Liver (tissue), 9 donors: ENCODE results near the gene ZNF438. TPM values are rescaled to one million over a fixed set of nuclear protein-coding genes. Genes with fewer than 3 reads are reported as not detected.

Experiments used
- DNase-seq: peaks from one replicate; pipeline ENCODE4 v3.0.0-alpha.2; 2017; ENCODE audit warnings: low spot score
- H3K27ac ChIP-seq, 2 donors: one replicate each; pipeline ENCODE4 v1.7.0; 2013; ENCODE audit warnings: inconsistent platforms in 2 of 2, low read length in 2 of 2, control low read depth in 1 of 2, low read depth in 1 of 2, mild to moderate bottlenecking in 1 of 2
- H3K27me3 ChIP-seq, 4 donors: one replicate each; pipeline versions ENCODE4 v1.6.1 to v1.7.0; 2013; ENCODE audit warnings: low read length in 3 of 4, inconsistent platforms in 1 of 4, mild to moderate bottlenecking in 1 of 4, moderate library complexity in 1 of 4; ENCODE audit not compliant: control insufficient read depth in 4 of 4, insufficient read depth in 4 of 4
- H3K36me3 ChIP-seq, 4 donors: one replicate each; pipeline versions ENCODE4 v1.6.1 to v1.7.0; 2013; ENCODE audit warnings: low read length in 3 of 4, mild to moderate bottlenecking in 3 of 4, low read depth in 1 of 4, moderate library complexity in 1 of 4; ENCODE audit not compliant: control insufficient read depth in 4 of 4, insufficient read depth in 3 of 4
- H3K4me1 ChIP-seq, 4 donors: one replicate each; pipeline versions ENCODE4 v1.6.1 to v1.7.0; 2013; ENCODE audit warnings: low read length in 3 of 4, mild to moderate bottlenecking in 3 of 4, moderate library complexity in 1 of 4; ENCODE audit not compliant: control insufficient read depth in 4 of 4, insufficient read depth in 4 of 4
- H3K4me3 ChIP-seq, 3 donors: one replicate each; pipeline versions ENCODE4 v1.6.1 to v1.7.0; 2013; ENCODE audit warnings: low read length in 3 of 3, control low read depth in 1 of 3, low read depth in 1 of 3, mild to moderate bottlenecking in 1 of 3
- H3K9ac ChIP-seq, 2 donors: one replicate each; pipeline ENCODE4 v1.7.0; 2013; ENCODE audit warnings: low read length in 2 of 2, mild to moderate bottlenecking in 2 of 2, moderate library complexity in 2 of 2, control low read depth in 1 of 2, low read depth in 1 of 2
- H3K9me3 ChIP-seq, 4 donors: one replicate each; pipeline versions ENCODE4 v1.6.1 to v1.7.0; 2013; ENCODE audit warnings: low read length in 3 of 4; ENCODE audit not compliant: control insufficient read depth in 4 of 4
- ATF3 ChIP-seq: IDR thresholded peaks from 2 replicates; pipeline ENCODE4 v1.6.1; 2016; ENCODE audit warnings: antibody characterized with exemption
- CTCF ChIP-seq: fragments of 150-350 bp; IDR thresholded peaks from 2 replicates; pipeline ENCODE4 v1.5.1; 2017; ENCODE audit warnings: improper control_type of control experiment, low read depth, low read length; ENCODE audit not compliant: missing input control
- FOXA1 ChIP-seq: IDR thresholded peaks from 2 replicates; pipeline ENCODE4 v1.6.1; 2016; ENCODE audit warnings: antibody characterized with exemption
- FOXA2 ChIP-seq: IDR thresholded peaks from 2 replicates; pipeline ENCODE4 v1.6.1; 2016; ENCODE audit warnings: antibody characterized with exemption
- GABPA ChIP-seq, 2 donors: IDR thresholded peaks in 1 of 2; conservative IDR thresholded peaks in 1 of 2; 2 replicates each; pipeline ENCODE4 v1.6.1; 2016; ENCODE audit warnings: antibody characterized with exemption in 2 of 2, mild to moderate bottlenecking in 1 of 2, moderate library complexity in 1 of 2
- HNF4A ChIP-seq, 2 donors: conservative IDR thresholded peaks; 2 replicates each; pipeline ENCODE4 v1.6.1; 2016; ENCODE audit warnings: antibody characterized with exemption in 2 of 2, mild to moderate bottlenecking in 2 of 2
- HNF4G ChIP-seq: IDR thresholded peaks from 2 replicates; pipeline ENCODE4 v1.6.1; 2016; ENCODE audit warnings: antibody characterized with exemption
- JUND ChIP-seq, 2 donors: IDR thresholded peaks; 2 replicates each; pipeline ENCODE4 v1.6.1; 2016; ENCODE audit warnings: antibody characterized with exemption in 2 of 2
- MAX ChIP-seq: IDR thresholded peaks from 2 replicates; pipeline ENCODE4 v1.6.1; 2016; ENCODE audit warnings: antibody characterized with exemption
- RAD21 ChIP-seq, 2 donors: IDR thresholded peaks; 2 replicates each; pipeline ENCODE4 v1.6.1; 2016; ENCODE audit warnings: antibody characterized with exemption in 2 of 2, mild to moderate bottlenecking in 2 of 2
- RXRA ChIP-seq, 2 donors: IDR thresholded peaks; 2 replicates each; pipeline ENCODE4 v1.6.1; 2017 to 2018; ENCODE audit warnings: antibody characterized with exemption in 2 of 2, mild to moderate bottlenecking in 1 of 2
- SP1 ChIP-seq: IDR thresholded peaks from 2 replicates; pipeline ENCODE4 v1.6.1; 2018; ENCODE audit warnings: antibody characterized with exemption, mild to moderate bottlenecking
- TAF1 ChIP-seq: conservative IDR thresholded peaks from 2 replicates; pipeline ENCODE4 v1.6.1; 2016; ENCODE audit warnings: antibody characterized with exemption, mild to moderate bottlenecking
- WGBS: extraction: QIAGEN DNeasy Blood & Tissue Kit; methylation state at CpG from one replicate; pipeline ENCODE4 v1.1.7; 2013; 5-methylcytosine and 5-hydroxymethylcytosine counted together
- polyA plus RNA-seq, 2 donors: library from polyadenylated mRNA; stranded (reverse) in 1 of 2; unstranded in 1 of 2; fragments of 200-250 nt in 1 of 2; fragments of >200 nt in 1 of 2; fragmentation: Nextera tagmentation in 1 of 2; extraction: Ambion mirVana in 1 of 2; gene quantifications; one replicate each; pipeline versions ENCODE4 v1.2.1 to v1.2.3, GENCODE V29; 2013 to 2015
- total RNA-seq, 2 donors: library from RNA; depleted of rRNA; stranded (reverse); fragments of >200 nt; gene quantifications; one replicate each; pipeline ENCODE4 v1.2.3, GENCODE V29; 2014
- TF ChIP-seq, protein P1 (sequence below): IDR thresholded peaks from 2 replicates; pipeline ENCODE4 v1.6.1; 2016; ENCODE audit warnings: antibody characterized with exemption, mild to moderate bottlenecking
- TF ChIP-seq, protein P2 (sequence below): IDR thresholded peaks from 2 replicates; pipeline ENCODE4 v1.6.1; 2016; ENCODE audit warnings: antibody characterized with exemption
- donor health status: healthy.
- donor health status: healthy.
- donor health status: healthy.
- donor health status: healthy.
- donor health status: healthy.

Gene ZNF438
- total and polyA plus RNA-seq, 4 donors, result 1.9 to 2.9 (median 2.2) TPM

GRCh38 chr10:31020209-31020608, 11.5 kb downstream of the ZNF438 start:
- TF ChIP-seq SP1 (no peak), JUND (IDR thresholded peaks at IDR 0.05) (no peak), TAF1 (no peak), ATF3 (no peak), CTCF (no peak), RXRA (IDR thresholded peaks at IDR 0.05) (no peak), FOXA2 (no peak), MAX (no peak), GABPA (IDR thresholded peaks at IDR 0.05 in 1 of 2, conservative IDR thresholded peaks at IDR 0.05 in 1 of 2) (no peak)
- TF ChIP-seq, protein P1, sequence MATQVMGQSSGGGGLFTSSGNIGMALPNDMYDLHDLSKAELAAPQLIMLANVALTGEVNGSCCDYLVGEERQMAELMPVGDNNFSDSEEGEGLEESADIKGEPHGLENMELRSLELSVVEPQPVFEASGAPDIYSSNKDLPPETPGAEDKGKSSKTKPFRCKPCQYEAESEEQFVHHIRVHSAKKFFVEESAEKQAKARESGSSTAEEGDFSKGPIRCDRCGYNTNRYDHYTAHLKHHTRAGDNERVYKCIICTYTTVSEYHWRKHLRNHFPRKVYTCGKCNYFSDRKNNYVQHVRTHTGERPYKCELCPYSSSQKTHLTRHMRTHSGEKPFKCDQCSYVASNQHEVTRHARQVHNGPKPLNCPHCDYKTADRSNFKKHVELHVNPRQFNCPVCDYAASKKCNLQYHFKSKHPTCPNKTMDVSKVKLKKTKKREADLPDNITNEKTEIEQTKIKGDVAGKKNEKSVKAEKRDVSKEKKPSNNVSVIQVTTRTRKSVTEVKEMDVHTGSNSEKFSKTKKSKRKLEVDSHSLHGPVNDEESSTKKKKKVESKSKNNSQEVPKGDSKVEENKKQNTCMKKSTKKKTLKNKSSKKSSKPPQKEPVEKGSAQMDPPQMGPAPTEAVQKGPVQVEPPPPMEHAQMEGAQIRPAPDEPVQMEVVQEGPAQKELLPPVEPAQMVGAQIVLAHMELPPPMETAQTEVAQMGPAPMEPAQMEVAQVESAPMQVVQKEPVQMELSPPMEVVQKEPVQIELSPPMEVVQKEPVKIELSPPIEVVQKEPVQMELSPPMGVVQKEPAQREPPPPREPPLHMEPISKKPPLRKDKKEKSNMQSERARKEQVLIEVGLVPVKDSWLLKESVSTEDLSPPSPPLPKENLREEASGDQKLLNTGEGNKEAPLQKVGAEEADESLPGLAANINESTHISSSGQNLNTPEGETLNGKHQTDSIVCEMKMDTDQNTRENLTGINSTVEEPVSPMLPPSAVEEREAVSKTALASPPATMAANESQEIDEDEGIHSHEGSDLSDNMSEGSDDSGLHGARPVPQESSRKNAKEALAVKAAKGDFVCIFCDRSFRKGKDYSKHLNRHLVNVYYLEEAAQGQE, result no peak
- TF ChIP-seq, protein P2, sequence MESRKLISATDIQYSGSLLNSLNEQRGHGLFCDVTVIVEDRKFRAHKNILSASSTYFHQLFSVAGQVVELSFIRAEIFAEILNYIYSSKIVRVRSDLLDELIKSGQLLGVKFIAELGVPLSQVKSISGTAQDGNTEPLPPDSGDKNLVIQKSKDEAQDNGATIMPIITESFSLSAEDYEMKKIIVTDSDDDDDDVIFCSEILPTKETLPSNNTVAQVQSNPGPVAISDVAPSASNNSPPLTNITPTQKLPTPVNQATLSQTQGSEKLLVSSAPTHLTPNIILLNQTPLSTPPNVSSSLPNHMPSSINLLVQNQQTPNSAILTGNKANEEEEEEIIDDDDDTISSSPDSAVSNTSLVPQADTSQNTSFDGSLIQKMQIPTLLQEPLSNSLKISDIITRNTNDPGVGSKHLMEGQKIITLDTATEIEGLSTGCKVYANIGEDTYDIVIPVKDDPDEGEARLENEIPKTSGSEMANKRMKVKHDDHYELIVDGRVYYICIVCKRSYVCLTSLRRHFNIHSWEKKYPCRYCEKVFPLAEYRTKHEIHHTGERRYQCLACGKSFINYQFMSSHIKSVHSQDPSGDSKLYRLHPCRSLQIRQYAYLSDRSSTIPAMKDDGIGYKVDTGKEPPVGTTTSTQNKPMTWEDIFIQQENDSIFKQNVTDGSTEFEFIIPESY, result no peak
- peaks cover 0 to 3% (median 1%) of the 10 kb centered on the region in 4 donors for H3K4me1 ChIP-seq
- no peak for DNase-seq
- H3K9me3 ChIP-seq, result no peaks in the 10 kb centered on the region
- H3K4me3 ChIP-seq, result no peak overlapping the region
- WGBS, result 83% methylated on average over 5 of the region's 5 CpGs
- H3K36me3 ChIP-seq, result no peaks in the 10 kb centered on the region
- H3K9ac ChIP-seq, result no peak overlapping the region
- no peak overlapping the region for H3K27ac ChIP-seq
- H3K27me3 ChIP-seq, result no peaks in the 10 kb centered on the region

DNA sequence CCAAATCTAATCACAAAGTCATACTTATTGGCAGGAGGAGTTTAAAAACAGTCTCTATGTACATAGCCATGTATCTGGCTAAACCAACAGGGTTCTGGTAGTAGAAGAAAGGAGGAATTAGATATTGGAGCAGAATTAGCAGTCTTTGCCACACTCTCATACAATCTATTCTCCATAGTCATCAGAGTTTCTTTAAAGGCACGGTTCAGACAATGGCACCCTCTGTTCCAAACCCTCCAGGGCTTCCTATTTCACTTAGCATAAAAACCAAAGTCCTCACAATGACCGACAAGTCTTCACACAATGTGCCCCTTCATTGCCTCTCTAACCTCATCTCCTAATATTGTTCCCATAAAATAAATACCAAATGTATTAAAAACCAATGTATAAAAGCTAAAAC, 12.7 kb downstream of the ZNF438 start:
- no peak for DNase-seq
- H3K9ac ChIP-seq, result no peak overlapping the region
- no peaks in the 10 kb centered on the region for H3K27me3 ChIP-seq
- H3K36me3 ChIP-seq, result no peaks in the 10 kb centered on the region
- 63% methylated on average over 2 of the region's 2 CpGs for WGBS
- no peak overlapping the region for H3K27ac ChIP-seq
- H3K4me3 ChIP-seq, result no peak overlapping the region
- H3K4me1 ChIP-seq, result peaks cover 0 to 3% (median 0%) of the 10 kb centered on the region in 4 donors
- H3K9me3 ChIP-seq, result no peaks in the 10 kb centered on the region
- TF ChIP-seq CTCF (no peak), SP1 (no peak), HNF4G (no peak), ATF3 (no peak), MAX (no peak), FOXA1 (no peak), RAD21 (IDR thresholded peaks at IDR 0.05) (no peak), HNF4A (conservative IDR thresholded peaks at IDR 0.05) (no peak)
- TF ChIP-seq, protein P1, result no peak
